GM13976 (cell line): Measurements from ENCODE around the gene AMD1.

Source experiments
- DNase-seq: peaks from one replicate; pipeline ENCODE4 v3.0.0; 2012; ENCODE audit warnings: low spot score
- CTCF ChIP-seq: IDR thresholded peaks from 2 replicates; pipeline ENCODE4 v1.5.1; 2012; ENCODE audit warnings: borderline replicate concordance, mild to moderate bottlenecking; ENCODE audit not compliant: insufficient read depth; ENCODE audit errors: extremely low read depth, missing control alignments, control extremely low read depth
- in situ Hi-C: fragments of 300-500 bp; cut with MboI; formaldehyde crosslinking; loops from one replicate; pipeline ENCODE4 v1.12.0; 2022; ENCODE audit warnings: low sequenced_read_pairs, mixed read lengths, inconsistent platforms; ENCODE audit not compliant: unreplicated experiment

AMD1 gene

GRCh38 chr6:110841266-110841665, 33.3 kb upstream of the AMD1 start:
- in situ Hi-C loops: no loop called here
- TF ChIP-seq CTCF: no peak
- no peak for DNase-seq

DNA sequence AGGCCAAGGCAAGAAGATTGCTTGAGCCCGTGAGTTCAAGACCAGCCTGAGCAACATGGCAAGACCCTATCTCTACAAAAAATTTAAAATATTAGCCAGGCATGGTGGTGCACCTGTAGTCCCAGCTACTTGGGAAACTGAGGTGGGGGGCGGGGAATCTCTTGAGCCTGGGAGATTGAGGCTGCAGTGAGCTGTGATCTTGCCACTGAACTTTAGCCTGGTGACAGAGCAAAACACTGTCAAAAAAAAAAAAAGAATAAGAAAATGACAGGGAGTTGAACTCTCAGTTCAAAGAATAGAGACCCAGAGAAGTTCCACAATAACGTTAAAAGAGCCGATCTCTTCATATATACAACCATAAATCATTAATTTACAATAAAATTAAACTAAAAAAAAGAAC, 24.8 kb upstream of the AMD1 start:
- no peak for TF ChIP-seq CTCF
- DNase-seq: no peak
- in situ Hi-C loops: no loop called here

- no peak for TF ChIP-seq CTCF
- in situ Hi-C loops: no loop called here
- no peak for DNase-seq
Measured at GRCh38 chr6:110852773-110853172, 21.8 kb upstream of the AMD1 start.

DNA sequence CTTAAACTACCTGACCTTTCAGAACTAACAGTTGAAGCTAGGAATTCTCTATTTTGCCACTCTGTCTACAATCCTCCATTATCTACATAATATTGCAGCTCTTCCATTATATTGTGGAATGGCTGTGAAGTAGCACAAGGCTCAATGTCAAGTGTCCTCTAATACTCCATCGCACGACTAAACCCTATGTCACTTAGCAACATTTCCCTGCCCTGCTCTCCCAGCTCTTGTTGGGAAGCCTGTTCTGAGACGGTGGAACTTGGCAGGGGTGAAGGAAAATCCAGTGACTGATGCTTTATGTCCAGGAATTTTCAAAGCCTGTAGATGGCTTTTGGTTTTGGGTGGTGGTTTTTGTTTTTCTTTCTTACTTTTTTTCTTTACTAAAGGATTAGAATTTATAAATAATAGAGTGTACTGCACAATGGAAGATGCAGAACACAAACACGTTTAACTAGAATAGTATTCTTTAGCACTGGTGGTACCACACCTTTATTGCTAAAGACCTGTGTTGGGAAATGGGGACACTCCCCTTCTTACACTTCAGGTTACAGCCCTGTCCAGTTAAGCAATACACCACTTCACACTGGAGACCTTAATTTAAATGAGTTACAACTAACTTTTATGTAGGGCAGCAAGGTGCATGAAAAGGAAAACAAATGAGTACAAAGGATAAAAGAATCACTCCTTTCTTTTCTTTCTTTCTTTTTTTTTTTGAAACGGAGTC, 20.7 kb upstream of the AMD1 start:
- TF ChIP-seq CTCF: no peak
- in situ Hi-C loops: no loop called here
- no peak for DNase-seq

DNA sequence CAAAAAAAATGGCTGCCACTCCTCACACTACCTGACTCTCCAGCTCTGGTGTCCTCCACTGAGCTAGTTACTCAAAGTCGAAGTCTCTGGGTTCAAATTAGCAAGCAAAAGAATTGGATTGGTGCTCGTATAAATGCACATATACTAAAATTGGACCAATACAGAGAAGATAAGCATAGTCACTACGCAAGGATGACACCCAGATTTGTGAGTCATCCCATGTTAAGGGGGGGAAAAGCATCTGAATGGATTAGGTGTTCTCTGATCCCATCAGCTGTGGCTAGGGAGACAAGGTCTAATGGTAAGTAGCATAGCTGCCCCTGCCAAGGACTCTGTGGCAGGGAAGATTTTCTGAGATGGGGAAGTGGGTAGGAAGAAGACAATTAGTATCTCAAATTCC, 18.3 kb upstream of the AMD1 start:
- in situ Hi-C loops: no loop called here
- no peak for TF ChIP-seq CTCF
- DNase-seq: no peak

- no peak for DNase-seq
- in situ Hi-C loops: no loop called here
- no peak for TF ChIP-seq CTCF
Measured at GRCh38 chr6:110858016-110858415, 16.6 kb upstream of the AMD1 start.
